Activated CD4-positive, alpha-beta T cell treated with anti-CD3 and anti-CD28 coated beads, Interleukin-2, amount 10 ng/mL, durations not matched to agents 7 days and 5 days (primary cell): Measurements from ENCODE around the gene ZFP1. TPM values are rescaled to one million over a fixed set of nuclear protein-coding genes. Genes with fewer than 3 reads are reported as not detected.

ENCODE experiments used
- CTCF ChIA-PET: fragments of 350-600 bp; sonication (Branson Sonifier 250); formaldehyde crosslinking; loops from one replicate; lab custom pipeline; 2021; ENCODE audit warnings: antibody characterized with exemption; lab: Charles Lee
- POLR2A ChIA-PET: fragments of 350-600 bp; sonication (Branson Sonifier 250); formaldehyde crosslinking; loops from one replicate; lab custom pipeline; 2021; ENCODE audit warnings: antibody characterized with exemption; lab: Charles Lee
- DNase-seq: peaks from one replicate; pipeline ENCODE4 v3.0.0-alpha.2; 2020
- H3K27ac Mint-ChIP-seq: one replicate; pipeline ENCODE4 v1.8.0; 2021; ENCODE audit warnings: mild to moderate bottlenecking, moderate library complexity, mixed read lengths
- H3K27me3 Mint-ChIP-seq: one replicate; pipeline ENCODE4 v1.8.0; 2021; ENCODE audit warnings: mixed read lengths
- H3K36me3 Mint-ChIP-seq: one replicate; pipeline ENCODE4 v1.8.0; 2021; ENCODE audit warnings: low read depth, mixed read lengths
- H3K4me1 Mint-ChIP-seq: one replicate; pipeline ENCODE4 v1.8.0; 2021; ENCODE audit warnings: mixed read lengths
- H3K4me3 Mint-ChIP-seq: one replicate; pipeline ENCODE4 v1.8.0; 2021; ENCODE audit warnings: mild to moderate bottlenecking, moderate library complexity, mixed read lengths
- H3K9me3 Mint-ChIP-seq: one replicate; pipeline ENCODE4 v1.8.0; 2021; ENCODE audit warnings: mixed read lengths
- total RNA-seq, 2 experiments: library from RNA; stranded (reverse); gene quantifications; one replicate each; pipeline ENCODE4 v1.2.3, GENCODE V29; 2021

Gene ZFP1
- total RNA-seq, 2 experiments from 2014 or later = 11.4 to 13.1 TPM

- POLR2A ChIA-PET = no interaction called here
- DNase-seq = no peak
- H3K27ac Mint-ChIP-seq = no peak overlapping the region
- H3K4me1 Mint-ChIP-seq = no peaks in the 10 kb centered on the region
- CTCF ChIA-PET = interaction anchor here (0.5 to 1.2 kb wide), 2 partner anchors 18 to 250 kb away, joined by 3 to 5 read pairs; no protein-coding TSS in a partner anchor
- no peaks in the 10 kb centered on the region for H3K36me3 Mint-ChIP-seq
- H3K9me3 Mint-ChIP-seq = peaks cover 20% of the 10 kb centered on the region
- peaks cover 12% of the 10 kb centered on the region for H3K27me3 Mint-ChIP-seq
- no peak overlapping the region for H3K4me3 Mint-ChIP-seq
Observed at GRCh38 chr16:75181630-75182029, 33.3 kb downstream of the ZFP1 start.

- Mint-ChIP-seq H3K27ac (no peak overlapping the region), H3K27me3 (peaks cover 3% of the 10 kb centered on the region), H3K36me3 (no peaks in the 10 kb centered on the region), H3K9me3 (peaks cover 3% of the 10 kb centered on the region), H3K4me3 (no peak overlapping the region), H3K4me1 (no peaks in the 10 kb centered on the region)
- DNase-seq = no peak
- ChIA-PET CTCF (interaction anchor here (0.6 to 1.2 kb wide), 2 partner anchors 22 to 78 kb away, joined by 3 read pairs; no protein-coding TSS in a partner anchor), POLR2A (no interaction called here)
Observed at GRCh38 chr16:75188832-75189477, 40.6 kb downstream of the ZFP1 start.

- H3K27ac Mint-ChIP-seq = no peak overlapping the region
- ChIA-PET POLR2A (no interaction called here), CTCF (interaction anchor here (1.1 to 1.2 kb wide), 2 partner anchors 10 to 78 kb away, joined by 3 to 4 read pairs; no protein-coding TSS in a partner anchor)
- H3K4me3 Mint-ChIP-seq = no peak overlapping the region
- no peak for DNase-seq
- peaks cover 3% of the 10 kb centered on the region for H3K9me3 Mint-ChIP-seq
- H3K4me1 Mint-ChIP-seq = no peaks in the 10 kb centered on the region
- peaks cover 3% of the 10 kb centered on the region for H3K27me3 Mint-ChIP-seq
- H3K36me3 Mint-ChIP-seq = no peaks in the 10 kb centered on the region
Observed at GRCh38 chr16:75189638-75190245, 41.4 kb downstream of the ZFP1 start.

GRCh38 chr16:75192606-75193264 is 44.4 kb downstream of the ZFP1 start:
- H3K4me1 Mint-ChIP-seq = no peaks in the 10 kb centered on the region
- ChIA-PET CTCF (interaction anchor here (0.6 kb wide), 1 partner anchor 9 kb away, joined by 3 read pairs; no protein-coding TSS in a partner anchor), POLR2A (no interaction called here)
- H3K27me3 Mint-ChIP-seq = peaks cover 15% of the 10 kb centered on the region
- no peaks in the 10 kb centered on the region for H3K36me3 Mint-ChIP-seq
- no peak for DNase-seq
- no peak overlapping the region for H3K4me3 Mint-ChIP-seq
- H3K27ac Mint-ChIP-seq = no peak overlapping the region
- H3K9me3 Mint-ChIP-seq = no peaks in the 10 kb centered on the region

- ChIA-PET CTCF (no interaction called here), POLR2A (no interaction called here)
- Mint-ChIP-seq H3K36me3 (no peaks in the 10 kb centered on the region), H3K4me3 (no peak overlapping the region), H3K9me3 (no peaks in the 10 kb centered on the region), H3K27me3 (peaks cover 19% of the 10 kb centered on the region), H3K27ac (no peak overlapping the region), H3K4me1 (no peaks in the 10 kb centered on the region)
- DNase-seq = no peak
Observed at GRCh38 chr16:75193265-75193650, 44.9 kb downstream of the ZFP1 start.

GRCh38 chr16:75193730-75194444 is 45.6 kb downstream of the ZFP1 start:
- CTCF ChIA-PET = no interaction called here
- H3K4me1 Mint-ChIP-seq = no peaks in the 10 kb centered on the region
- H3K27ac Mint-ChIP-seq = no peak overlapping the region
- no peak for DNase-seq
- H3K9me3 Mint-ChIP-seq = no peaks in the 10 kb centered on the region
- H3K27me3 Mint-ChIP-seq = peaks cover 19% of the 10 kb centered on the region
- H3K36me3 Mint-ChIP-seq = no peaks in the 10 kb centered on the region
- no peak overlapping the region for H3K4me3 Mint-ChIP-seq
- POLR2A ChIA-PET = no interaction called here

- Mint-ChIP-seq H3K27me3 (peaks cover 23% of the 10 kb centered on the region), H3K4me1 (peaks cover 11% of the 10 kb centered on the region), H3K36me3 (no peaks in the 10 kb centered on the region), H3K27ac (no peak overlapping the region), H3K4me3 (no peak overlapping the region), H3K9me3 (no peaks in the 10 kb centered on the region)
- no peak for DNase-seq
- ChIA-PET POLR2A (no interaction called here), CTCF (interaction anchor here (0.6 to 1.4 kb wide), 3 partner anchors 22 to 84 kb away, joined by 3 to 4 read pairs (median 3); partner anchors contain the start of gene CTRB1)
Observed at GRCh38 chr16:75195811-75196790, 47.8 kb downstream of the ZFP1 start.

- H3K27ac Mint-ChIP-seq = no peak overlapping the region
- H3K4me1 Mint-ChIP-seq = peaks cover 15% of the 10 kb centered on the region
- H3K36me3 Mint-ChIP-seq = no peaks in the 10 kb centered on the region
- no peaks in the 10 kb centered on the region for H3K9me3 Mint-ChIP-seq
- ChIA-PET CTCF (interaction anchor here (0.6 to 1.4 kb wide), 5 partner anchors 22 to 410 kb away, joined by 3 read pairs; partner anchors contain the start of gene CTRB1), POLR2A (no interaction called here)
- H3K27me3 Mint-ChIP-seq = peaks cover 23% of the 10 kb centered on the region
- H3K4me3 Mint-ChIP-seq = no peak overlapping the region
- DNase-seq = no peak
Observed at GRCh38 chr16:75196836-75197235, 48.5 kb downstream of the ZFP1 start.

- DNase-seq = no peak
- H3K27ac Mint-ChIP-seq = no peak overlapping the region
- H3K4me1 Mint-ChIP-seq = peaks cover 15% of the 10 kb centered on the region
- ChIA-PET POLR2A (no interaction called here), CTCF (interaction anchor here (0.6 to 1.4 kb wide), 7 partner anchors 21 to 409 kb away, joined by 3 read pairs; partner anchors contain the start of gene CTRB1)
- H3K9me3 Mint-ChIP-seq = no peaks in the 10 kb centered on the region
- H3K4me3 Mint-ChIP-seq = no peak overlapping the region
- no peaks in the 10 kb centered on the region for H3K36me3 Mint-ChIP-seq
- peaks cover 23% of the 10 kb centered on the region for H3K27me3 Mint-ChIP-seq
Observed at GRCh38 chr16:75197522-75198134, 49.3 kb downstream of the ZFP1 start.

- Mint-ChIP-seq H3K27ac (no peak overlapping the region), H3K4me3 (no peak overlapping the region), H3K9me3 (no peaks in the 10 kb centered on the region), H3K4me1 (peaks cover 15% of the 10 kb centered on the region), H3K27me3 (peaks cover 23% of the 10 kb centered on the region), H3K36me3 (no peaks in the 10 kb centered on the region)
- ChIA-PET CTCF (interaction anchor here (0.6 to 1.7 kb wide), 6 partner anchors 35 to 337 kb away, joined by 3 to 8 read pairs (median 4); partner anchors contain the start of genes CFDP1 and CHST5), POLR2A (no interaction called here)
- DNase-seq = no peak
Observed at GRCh38 chr16:75198135-75198600, 49.8 kb downstream of the ZFP1 start.

GRCh38 chr16:75202069-75202590 is 53.8 kb downstream of the ZFP1 start:
- peaks cover 15% of the 10 kb centered on the region for H3K4me1 Mint-ChIP-seq
- DNase-seq = no peak
- H3K27ac Mint-ChIP-seq = no peak overlapping the region
- no peak overlapping the region for H3K4me3 Mint-ChIP-seq
- POLR2A ChIA-PET = no interaction called here
- no peaks in the 10 kb centered on the region for H3K9me3 Mint-ChIP-seq
- H3K36me3 Mint-ChIP-seq = no peaks in the 10 kb centered on the region
- CTCF ChIA-PET = interaction anchor here (0.6 to 1.7 kb wide), 4 partner anchors 11 to 1326 kb away, joined by 3 to 5 read pairs (median 4); no protein-coding TSS in a partner anchor
- peaks cover 12% of the 10 kb centered on the region for H3K27me3 Mint-ChIP-seq
